ENCODE measurements around the gene NPFFR2.

Gene NPFFR2

GRCh38 chr4:72186714-72187113 lies 154.9 kb downstream of the NPFFR2 start:
- TF ChIP-seq, protein P1, sequence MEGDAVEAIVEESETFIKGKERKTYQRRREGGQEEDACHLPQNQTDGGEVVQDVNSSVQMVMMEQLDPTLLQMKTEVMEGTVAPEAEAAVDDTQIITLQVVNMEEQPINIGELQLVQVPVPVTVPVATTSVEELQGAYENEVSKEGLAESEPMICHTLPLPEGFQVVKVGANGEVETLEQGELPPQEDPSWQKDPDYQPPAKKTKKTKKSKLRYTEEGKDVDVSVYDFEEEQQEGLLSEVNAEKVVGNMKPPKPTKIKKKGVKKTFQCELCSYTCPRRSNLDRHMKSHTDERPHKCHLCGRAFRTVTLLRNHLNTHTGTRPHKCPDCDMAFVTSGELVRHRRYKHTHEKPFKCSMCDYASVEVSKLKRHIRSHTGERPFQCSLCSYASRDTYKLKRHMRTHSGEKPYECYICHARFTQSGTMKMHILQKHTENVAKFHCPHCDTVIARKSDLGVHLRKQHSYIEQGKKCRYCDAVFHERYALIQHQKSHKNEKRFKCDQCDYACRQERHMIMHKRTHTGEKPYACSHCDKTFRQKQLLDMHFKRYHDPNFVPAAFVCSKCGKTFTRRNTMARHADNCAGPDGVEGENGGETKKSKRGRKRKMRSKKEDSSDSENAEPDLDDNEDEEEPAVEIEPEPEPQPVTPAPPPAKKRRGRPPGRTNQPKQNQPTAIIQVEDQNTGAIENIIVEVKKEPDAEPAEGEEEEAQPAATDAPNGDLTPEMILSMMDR (IDR thresholded peaks at IDR 0.05; ENCODE audit: insufficient read depth, low read depth, low read length, missing control alignments), result no peak
- no peak overlapping the region for H3K4me3 ChIP-seq (ENCODE audit: low read length)
- no peak for DNase-seq (ENCODE audit: low read depth)

- TF ChIP-seq, protein P1 (IDR thresholded peaks at IDR 0.05; ENCODE audit: insufficient read depth, low read depth, low read length, missing control alignments), result no peak
- no peak for DNase-seq (ENCODE audit: low read depth)
- H3K4me3 ChIP-seq (ENCODE audit: low read length), result no peak overlapping the region
Observed at GRCh38 chr4:72194046-72194445, 162.2 kb downstream of the NPFFR2 start.

DNA sequence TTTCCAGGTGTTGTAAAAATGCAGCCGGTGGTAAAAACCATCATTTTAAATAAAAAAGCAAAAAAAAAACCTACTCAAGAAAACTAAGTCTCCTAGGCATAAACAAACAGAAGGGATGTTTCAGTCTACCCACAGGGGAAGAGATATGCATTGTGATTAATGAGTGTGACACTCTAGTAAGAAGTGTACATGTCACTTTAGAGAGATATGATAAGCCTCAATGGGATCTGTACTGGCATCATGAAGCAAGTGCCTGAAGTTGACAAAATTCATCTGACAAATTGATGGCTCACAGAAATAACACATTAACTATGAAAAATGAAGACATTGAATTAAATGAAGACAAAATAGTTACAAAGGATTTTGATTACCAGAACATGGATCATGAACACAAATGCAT lies 162.7 kb downstream of the NPFFR2 start:
- no peak for DNase-seq (ENCODE audit: low read depth)
- TF ChIP-seq, protein P1 (IDR thresholded peaks at IDR 0.05; ENCODE audit: insufficient read depth, low read depth, low read length, missing control alignments), result no peak
- no peak overlapping the region for H3K4me3 ChIP-seq (ENCODE audit: low read length)
